CD14-positive monocyte (primary cell): ENCODE results near the gene GFOD1. TPM values are rescaled to one million over a fixed set of nuclear protein-coding genes. Genes with fewer than 3 reads are reported as not detected.

ENCODE experiments used
- DNase-seq, 3 donors: peaks; one replicate each; pipeline ENCODE4 v3.0.0-alpha.2; 2011 to 2022
- H2AFZ ChIP-seq: 2 replicates; pipeline ENCODE4 v1.6.0; 2012; ENCODE audit warnings: mild to moderate bottlenecking, low read depth, low read length, inconsistent platforms; ENCODE audit not compliant: insufficient read depth, poor library complexity, severe bottlenecking
- H3K27ac ChIP-seq, 2 donors: 1 replicate in 1 of 2; 2 replicates in 1 of 2; pipeline ENCODE4 v1.5.1; 2012 to 2013; ENCODE audit warnings: low read length in 2 of 2, control low read depth in 1 of 2, inconsistent platforms in 1 of 2, low read depth in 1 of 2, mild to moderate bottlenecking in 1 of 2
- H3K27me3 ChIP-seq, 2 donors: one replicate each; pipeline versions ENCODE4 v1.6.0 to v1.6.1; 2011 to 2013; ENCODE audit warnings: low read length in 2 of 2; ENCODE audit not compliant: control insufficient read depth in 2 of 2, insufficient read depth in 2 of 2
- H3K36me3 ChIP-seq, 2 donors: replicated peaks in 1 of 2; 1 replicate in 1 of 2; 2 replicates in 1 of 2; pipeline versions ENCODE4 v1.5.1 to v1.6.1; 2012 to 2013; ENCODE audit warnings: low read length in 2 of 2, control low read depth in 1 of 2, inconsistent platforms in 1 of 2, mild to moderate bottlenecking in 1 of 2; ENCODE audit not compliant: insufficient read depth in 2 of 2, control insufficient read depth in 1 of 2
- H3K4me1 ChIP-seq, 2 donors: 1 replicate in 1 of 2; 2 replicates in 1 of 2; pipeline versions ENCODE4 v1.5.1 to v1.6.1; 2012 to 2013; ENCODE audit warnings: low read length in 2 of 2, control low read depth in 1 of 2, inconsistent platforms in 1 of 2, mild to moderate bottlenecking in 1 of 2, moderate library complexity in 1 of 2; ENCODE audit not compliant: insufficient read depth in 2 of 2, control insufficient read depth in 1 of 2
- H3K4me2 ChIP-seq: replicated peaks from 2 replicates; pipeline ENCODE3; 2012; ENCODE audit warnings: low read length, moderate library complexity, mild to moderate bottlenecking; ENCODE audit not compliant: poor library complexity, severe bottlenecking; ENCODE audit errors: extremely low read depth
- H3K4me3 ChIP-seq, 3 experiments: fragments of 200-600 bp in 1 of 3; sonication (generic) in 1 of 3; replicated peaks in 1 of 3; 1 replicate in 2 of 3; 2 replicates in 1 of 3; pipeline ENCODE4 v1.5.1; 2011 to 2013; ENCODE audit warnings: low read length in 3 of 3, mild to moderate bottlenecking in 3 of 3, control low read depth in 2 of 3, low read depth in 2 of 3, inconsistent platforms in 1 of 3, moderate library complexity in 1 of 3
- H3K79me2 ChIP-seq: 2 replicates; pipeline ENCODE4 v1.6.0; 2012; ENCODE audit warnings: mild to moderate bottlenecking, control low read depth, inconsistent platforms, low read length, moderate library complexity; ENCODE audit not compliant: insufficient read depth
- H3K9ac ChIP-seq: 2 replicates; pipeline ENCODE4 v1.6.0; 2017; ENCODE audit warnings: low read length, mild to moderate bottlenecking; ENCODE audit not compliant: insufficient read depth, poor library complexity, severe bottlenecking
- H3K9me3 ChIP-seq, 2 donors: replicated peaks in 1 of 2; 1 replicate in 1 of 2; 2 replicates in 1 of 2; pipeline versions ENCODE4 v1.5.1 to v1.6.1; 2012 to 2013; ENCODE audit warnings: low read length in 2 of 2, control low read depth in 1 of 2; ENCODE audit not compliant: control insufficient read depth in 1 of 2, insufficient read depth in 1 of 2
- H4K20me1 ChIP-seq: 2 replicates; pipeline ENCODE4 v1.6.0; 2012; ENCODE audit warnings: mild to moderate bottlenecking, low read length, control low read depth, moderate library complexity; ENCODE audit not compliant: insufficient read depth
- H3K27ac Mint-ChIP-seq, 7 donors: one replicate each; pipeline ENCODE4 v1.8.0; 2020; ENCODE audit warnings: mild to moderate bottlenecking in 7 of 7, mixed read lengths in 7 of 7, moderate library complexity in 6 of 7, inconsistent platforms in 2 of 7
- H3K27me3 Mint-ChIP-seq, 3 donors: one replicate each; pipeline ENCODE4 v1.8.0; 2021 to 2022; ENCODE audit warnings: low read depth in 3 of 3, mild to moderate bottlenecking in 3 of 3, mixed read lengths in 3 of 3, moderate library complexity in 3 of 3, inconsistent platforms in 1 of 3
- H3K36me3 Mint-ChIP-seq, 2 donors: one replicate each; pipeline ENCODE4 v1.8.0; 2020; ENCODE audit warnings: mixed read lengths in 2 of 2, inconsistent platforms in 1 of 2, mild to moderate bottlenecking in 1 of 2
- H3K4me1 Mint-ChIP-seq: one replicate; pipeline ENCODE4 v1.8.0; 2020; ENCODE audit warnings: mild to moderate bottlenecking, mixed read lengths
- H3K4me3 Mint-ChIP-seq, 2 donors: one replicate each; pipeline ENCODE4 v1.8.0; 2020; ENCODE audit warnings: mild to moderate bottlenecking in 2 of 2, mixed read lengths in 2 of 2, moderate library complexity in 1 of 2
- H3K9me3 Mint-ChIP-seq, 7 donors: one replicate each; pipeline ENCODE4 v1.8.0; 2020 to 2022; ENCODE audit warnings: mixed read lengths in 7 of 7, mild to moderate bottlenecking in 6 of 7, moderate library complexity in 6 of 7, inconsistent platforms in 2 of 7
- CTCF ChIP-seq: fragments of 200-600 bp; IDR thresholded peaks from one replicate; pipeline ENCODE4 v1.8.0; 2022; ENCODE audit warnings: antibody characterized with exemption, mild to moderate bottlenecking
- WGBS: methylation state at CpG from one replicate; pipeline ENCODE4 v1.1.5; 2013; ENCODE audit warnings: missing lambda C conversion rate; ENCODE audit not compliant: insufficient coverage; 5-methylcytosine and 5-hydroxymethylcytosine counted together
- intact Hi-C, 2 donors: fragments of 100-400 bp; cut with micrococcal nuclease; formaldehyde crosslinking; loops; one replicate each; pipeline versions ENCODE4 v1.15.0 to v1.15.1; 2023
- polyA plus RNA-seq, 3 donors: library from polyadenylated mRNA; depleted of rRNA in 1 of 3; unstranded in 2 of 3; stranded (reverse) in 1 of 3; fragments of 300-500 nt in 2 of 3; fragments of >200 nt in 1 of 3; fragmentation: Illumina TruSeq in 2 of 3; gene quantifications; 1 replicate in 2 of 3; 2 replicates in 1 of 3; pipeline ENCODE4 v1.2.3, GENCODE V29; 2012 to 2021

GFOD1 gene
- polyA plus RNA-seq, 3 donors: 2.4 to 8.7 (median 2.4) TPM

- H3K4me1 Mint-ChIP-seq: no peaks in the 10 kb centered on the region
These were observed 167.4 kb downstream of the GFOD1 start for GRCh38 chr6:13319891-13320564.

DNA sequence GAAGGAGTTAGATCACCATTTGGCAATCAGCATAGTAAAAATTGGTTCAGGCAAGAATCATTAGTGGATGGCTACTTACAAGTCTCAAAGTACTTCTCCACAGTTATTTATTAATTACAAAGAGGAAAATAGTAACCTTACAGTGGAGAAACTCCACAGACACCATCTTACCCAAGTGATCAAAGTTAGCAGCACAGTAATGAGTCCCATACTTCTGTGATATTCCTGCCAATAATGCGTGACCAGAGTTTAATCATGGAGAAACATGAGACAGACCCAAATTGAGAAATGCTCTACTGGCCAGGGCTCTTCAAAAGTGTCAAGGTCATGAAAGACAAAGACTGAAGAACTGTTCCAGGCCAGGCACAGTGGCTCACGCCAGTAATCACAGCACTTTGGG lies 168.6 kb downstream of the GFOD1 start:
- Histone ChIP-seq H3K4me2 (no peak overlapping the region), H3K9me3 (no peaks in the 10 kb centered on the region), H3K4me1 (no peaks in the 10 kb centered on the region), H3K9ac (no peak overlapping the region), H2AFZ (no peak overlapping the region), H3K79me2 (no peaks in the 10 kb centered on the region), H4K20me1 (no peaks in the 10 kb centered on the region), H3K4me3 (no peak overlapping the region), H3K27me3 (no peaks in the 10 kb centered on the region), H3K36me3 (peaks cover 73 to 98% of the 10 kb centered on the region in 2 donors), H3K27ac (no peak overlapping the region)
- intact Hi-C loops: no loop called here
- Mint-ChIP-seq H3K9me3 (peaks cover 0 to 2% (median 0%) of the 10 kb centered on the region in 7 donors), H3K4me1 (no peaks in the 10 kb centered on the region), H3K36me3 (peaks cover 84 to 90% of the 10 kb centered on the region in 2 donors), H3K4me3 (no peak overlapping the region), H3K27me3 (no peaks in the 10 kb centered on the region), H3K27ac (peak overlapping the region in 3 of 7 donors; percentile 16 to 59 (median 54))
- 95% methylated on average over 2 of the region's 2 CpGs for WGBS
- DNase-seq: no peak
- TF ChIP-seq CTCF: no peak

More at GRCh38 chr6:13319891-13320564, 167.4 kb downstream of the GFOD1 start:
- no peak for DNase-seq
- Mint-ChIP-seq H3K36me3 (peaks cover 87 to 89% of the 10 kb centered on the region in 2 donors), H3K27ac (no peak overlapping the region), H3K4me3 (no peak overlapping the region), H3K9me3 (peaks cover 0 to 2% (median 0%) of the 10 kb centered on the region in 7 donors), H3K27me3 (no peaks in the 10 kb centered on the region)
- Histone ChIP-seq H2AFZ (no peak overlapping the region), H3K4me2 (no peak overlapping the region), H3K9ac (no peak overlapping the region), H3K79me2 (no peaks in the 10 kb centered on the region), H3K36me3 (peaks cover 64 to 98% of the 10 kb centered on the region in 2 donors), H3K27me3 (no peaks in the 10 kb centered on the region), H4K20me1 (no peaks in the 10 kb centered on the region), H3K4me1 (no peaks in the 10 kb centered on the region), H3K27ac (no peak overlapping the region), H3K4me3 (no peak overlapping the region), H3K9me3 (no peaks in the 10 kb centered on the region)
- 100% methylated on average over 3 of the region's 5 CpGs for WGBS
- intact Hi-C loops: loop anchor here in 1 of 2 donors (10.0 kb wide), 1 partner anchor 405 kb away; no protein-coding TSS in a partner anchor
- TF ChIP-seq CTCF: no peak
